Fibroblast of lung (primary cell): ENCODE data around the gene DCUN1D2. TPM values are rescaled to one million over a fixed set of nuclear protein-coding genes. Genes with fewer than 3 reads are reported as not detected.

Source experiments
- DNase-seq, 2 donors: peaks; one replicate each; pipeline versions ENCODE4 v3.0.0 to v3.0.0-alpha.2; 2010; ENCODE audit warnings: low read depth in 2 of 2
- H2AFZ ChIP-seq: 2 replicates; pipeline ENCODE4 v1.5.1; 2012; ENCODE audit warnings: low read length, control low read depth, inconsistent platforms
- H3K27ac ChIP-seq: 2 replicates; pipeline ENCODE4 v1.5.1; 2011; ENCODE audit warnings: low read length, control low read depth; ENCODE audit not compliant: insufficient read depth
- H3K27me3 ChIP-seq: 2 replicates; pipeline ENCODE4 v1.5.1; 2011; ENCODE audit warnings: mild to moderate bottlenecking, low read length; ENCODE audit not compliant: control insufficient read depth, insufficient read depth
- H3K36me3 ChIP-seq: 2 replicates; pipeline ENCODE4 v1.5.1; 2011; ENCODE audit warnings: low read length; ENCODE audit not compliant: control insufficient read depth, insufficient read depth
- H3K4me1 ChIP-seq: 2 replicates; pipeline ENCODE4 v1.5.1; 2011; ENCODE audit warnings: low read length; ENCODE audit not compliant: control insufficient read depth, insufficient read depth; ENCODE audit errors: extremely low read depth
- H3K4me2 ChIP-seq: 2 replicates; pipeline ENCODE4 v1.5.1; 2011; ENCODE audit warnings: low read length, control low read depth; ENCODE audit not compliant: insufficient read depth; ENCODE audit errors: extremely low read depth
- H3K4me3 ChIP-seq, 4 experiments: fragments of 200-600 bp in 1 of 4; sonication (generic) in 1 of 4; replicated peaks in 1 of 4; 2 replicates each; pipeline ENCODE4 v1.5.1; 2011 to 2016; ENCODE audit warnings: low read length in 4 of 4, low read depth in 3 of 4, mild to moderate bottlenecking in 3 of 4, control low read depth in 2 of 4, inconsistent platforms in 1 of 4, mixed read lengths in 1 of 4; ENCODE audit not compliant: insufficient read depth in 1 of 4; ENCODE audit errors: control extremely low read depth in 1 of 4
- H3K79me2 ChIP-seq: 2 replicates; pipeline ENCODE4 v1.5.1; 2012; ENCODE audit warnings: mild to moderate bottlenecking, low read length, inconsistent platforms; ENCODE audit not compliant: control insufficient read depth, insufficient read depth
- H3K9ac ChIP-seq: 2 replicates; pipeline ENCODE4 v1.5.1; 2011; ENCODE audit warnings: mild to moderate bottlenecking, low read length, control low read depth; ENCODE audit not compliant: insufficient read depth
- H3K9me3 ChIP-seq: 2 replicates; pipeline ENCODE4 v1.5.1; 2012; ENCODE audit warnings: low read depth, low read length; ENCODE audit not compliant: control insufficient read depth, insufficient read depth
- H4K20me1 ChIP-seq: 2 replicates; pipeline ENCODE4 v1.5.1; 2011; ENCODE audit warnings: low read length; ENCODE audit not compliant: control insufficient read depth, insufficient read depth; ENCODE audit errors: extremely low read depth
- CTCF ChIP-seq, 2 donors: IDR thresholded peaks in 1 of 2; conservative IDR thresholded peaks in 1 of 2; 1 replicate in 1 of 2; 2 replicates in 1 of 2; pipeline ENCODE4 v1.5.1; 2011 to 2012; ENCODE audit warnings: low read length in 2 of 2, control low read depth in 1 of 2, inconsistent platforms in 1 of 2, low read depth in 1 of 2, mild to moderate bottlenecking in 1 of 2
- EZH2 ChIP-seq: IDR thresholded peaks from 2 replicates; pipeline ENCODE4 v1.5.1; 2012; ENCODE audit warnings: low read length, control low read depth, mild to moderate bottlenecking; ENCODE audit errors: missing control alignments
- polyA plus RNA-seq, 2 donors: library from polyadenylated mRNA; depleted of rRNA in 1 of 2; stranded (reverse) in 1 of 2; unstranded in 1 of 2; fragments of >200 nt; gene quantifications; 2 replicates each; pipeline ENCODE4 v1.2.1, GENCODE V29; 2011 to 2012; ENCODE audit warnings: missing spikeins in 1 of 2
- total RNA-seq: library from RNA; depleted of rRNA; stranded (reverse); fragments of >200 nt; gene quantifications from 2 replicates; pipeline ENCODE4 v1.2.1, GENCODE V29; 2014

Gene DCUN1D2
- total and polyA plus RNA-seq, 2 donors (not counting 1 experiment from before 2014, with no cell fraction given) = 10.7 to 11.6 TPM

- peaks cover 2% of the 10 kb centered on the region for H3K4me1 ChIP-seq
- no peak overlapping the region for H3K4me2 ChIP-seq
- no peak overlapping the region for H3K9ac ChIP-seq
- H4K20me1 ChIP-seq = no peaks in the 10 kb centered on the region
- no peak overlapping the region for H3K4me3 ChIP-seq
- H3K36me3 ChIP-seq = peaks cover 38% of the 10 kb centered on the region
- H3K79me2 ChIP-seq = peaks cover 22% of the 10 kb centered on the region
- DNase-seq = no peak
- no peak for TF ChIP-seq CTCF (conservative IDR thresholded peaks at IDR 0.05 in 1 of 2, IDR thresholded peaks at IDR 0.05 in 1 of 2; ENCODE audit: low read depth in 1 of 2, low read length in 2 of 2)
- TF ChIP-seq EZH2 = no peak
- H3K27me3 ChIP-seq = no peaks in the 10 kb centered on the region
- no peak overlapping the region for H3K27ac ChIP-seq
- no peak overlapping the region for H2AFZ ChIP-seq
- no peaks in the 10 kb centered on the region for H3K9me3 ChIP-seq
Measured at GRCh38 chr13:113502686-113503085, 12.2 kb upstream of the DCUN1D2 start.

DNA sequence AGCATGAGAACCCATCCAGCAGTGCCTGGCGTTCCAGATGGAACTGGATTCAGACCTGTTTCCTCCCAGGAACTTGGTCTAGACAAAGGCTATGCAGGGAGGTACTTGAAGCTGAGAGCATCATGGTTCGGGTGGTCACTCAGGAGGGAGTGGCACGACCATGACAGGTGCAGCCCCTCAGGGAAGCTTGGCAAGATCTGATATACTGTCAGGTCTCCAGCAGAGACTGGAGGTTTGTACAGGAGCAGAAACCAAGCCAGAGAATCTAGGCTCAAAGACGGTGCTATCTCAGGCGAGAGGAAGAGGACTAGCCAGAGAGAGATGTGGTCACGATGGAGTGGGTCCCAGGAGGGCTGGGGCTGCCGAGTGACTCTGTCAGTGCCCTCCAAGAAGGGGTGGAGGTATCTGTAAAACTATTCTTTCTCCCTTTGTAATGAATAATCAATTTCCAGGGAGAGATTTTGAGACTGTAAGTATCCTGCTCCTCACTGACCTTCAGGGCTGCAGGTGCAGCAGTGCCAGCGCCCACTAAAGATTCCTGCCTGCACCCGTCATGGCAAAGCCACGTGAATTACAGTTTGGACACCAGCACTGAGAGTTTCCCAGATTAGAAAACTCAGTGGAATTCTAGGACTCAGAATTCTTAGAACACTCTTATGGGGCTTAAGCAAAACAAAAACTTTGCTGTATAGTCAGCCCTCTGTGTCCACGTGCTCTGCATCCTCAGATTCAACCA is 10.2 kb upstream of the DCUN1D2 start:
- DNase-seq = no peak
- H2AFZ ChIP-seq = no peak overlapping the region
- peaks cover 3% of the 10 kb centered on the region for H4K20me1 ChIP-seq
- TF ChIP-seq CTCF (conservative IDR thresholded peaks at IDR 0.05 in 1 of 2, IDR thresholded peaks at IDR 0.05 in 1 of 2; ENCODE audit: low read depth in 1 of 2, low read length in 2 of 2) = no peak
- no peak for TF ChIP-seq EZH2
- peaks cover 32% of the 10 kb centered on the region for H3K79me2 ChIP-seq
- no peak overlapping the region for H3K27ac ChIP-seq
- H3K9ac ChIP-seq = no peak overlapping the region
- H3K36me3 ChIP-seq = peaks cover 40% of the 10 kb centered on the region
- no peaks in the 10 kb centered on the region for H3K27me3 ChIP-seq
- peaks cover 4% of the 10 kb centered on the region for H3K4me1 ChIP-seq
- H3K4me3 ChIP-seq = no peak overlapping the region
- no peaks in the 10 kb centered on the region for H3K9me3 ChIP-seq
- H3K4me2 ChIP-seq = no peak overlapping the region

GRCh38 chr13:113499936-113500335 is 9.4 kb upstream of the DCUN1D2 start:
- Histone ChIP-seq H3K4me3 (no peak overlapping the region), H3K27ac (no peak overlapping the region), H3K27me3 (no peaks in the 10 kb centered on the region), H3K9me3 (no peaks in the 10 kb centered on the region), H2AFZ (no peak overlapping the region), H3K36me3 (peaks cover 43% of the 10 kb centered on the region), H3K79me2 (peaks cover 38% of the 10 kb centered on the region), H4K20me1 (peaks cover 3% of the 10 kb centered on the region), H3K4me1 (peaks cover 7% of the 10 kb centered on the region), H3K4me2 (no peak overlapping the region), H3K9ac (no peak overlapping the region)
- TF ChIP-seq EZH2 (no peak), CTCF (conservative IDR thresholded peaks at IDR 0.05 in 1 of 2, IDR thresholded peaks at IDR 0.05 in 1 of 2; ENCODE audit: low read depth in 1 of 2, low read length in 2 of 2) (no peak)
- peak; percentile 11 to 73 for DNase-seq
